Measurements from ENCODE around the gene SMYD4. TPM values are rescaled to one million over a fixed set of nuclear protein-coding genes. Genes with fewer than 3 reads are reported as not detected.

SMYD4 gene
- total RNA-seq, 1 donor from 2014 or later: 7.8 TPM

DNA sequence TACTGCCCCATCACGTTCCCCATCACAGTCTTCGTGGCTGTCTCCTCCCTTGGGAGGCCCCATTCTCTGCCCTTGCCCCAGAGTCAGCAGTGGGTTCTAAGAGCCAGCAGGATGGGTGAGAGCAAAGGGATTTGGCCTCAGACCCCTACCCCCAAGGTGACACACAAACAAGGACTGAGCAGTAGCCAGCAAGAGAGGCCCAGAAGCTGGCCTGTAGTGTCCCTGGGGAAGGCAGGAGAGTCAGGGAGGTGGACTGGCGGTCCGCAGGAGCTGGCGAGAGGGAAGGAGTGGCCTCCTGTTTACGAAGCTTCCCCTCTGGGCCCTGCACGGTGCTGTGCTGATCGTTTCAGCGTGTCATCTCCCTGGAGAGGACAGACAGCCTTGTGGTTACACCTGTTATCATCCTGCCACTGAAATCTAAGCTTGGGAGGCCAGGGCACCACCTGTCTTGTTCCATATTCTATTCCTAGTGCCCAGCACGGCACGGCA, 96.8 kb downstream of the SMYD4 start:
- Histone ChIP-seq H3K27me3 (ENCODE audit: control insufficient read depth, insufficient read depth, low read length) (no peaks in the 10 kb centered on the region), H3K4me3 (ENCODE audit: low read depth, low read length) (no peak overlapping the region), H3K36me3 (ENCODE audit: control insufficient read depth, insufficient read depth, low read length) (no peaks in the 10 kb centered on the region)
- TF ChIP-seq, protein P1, sequence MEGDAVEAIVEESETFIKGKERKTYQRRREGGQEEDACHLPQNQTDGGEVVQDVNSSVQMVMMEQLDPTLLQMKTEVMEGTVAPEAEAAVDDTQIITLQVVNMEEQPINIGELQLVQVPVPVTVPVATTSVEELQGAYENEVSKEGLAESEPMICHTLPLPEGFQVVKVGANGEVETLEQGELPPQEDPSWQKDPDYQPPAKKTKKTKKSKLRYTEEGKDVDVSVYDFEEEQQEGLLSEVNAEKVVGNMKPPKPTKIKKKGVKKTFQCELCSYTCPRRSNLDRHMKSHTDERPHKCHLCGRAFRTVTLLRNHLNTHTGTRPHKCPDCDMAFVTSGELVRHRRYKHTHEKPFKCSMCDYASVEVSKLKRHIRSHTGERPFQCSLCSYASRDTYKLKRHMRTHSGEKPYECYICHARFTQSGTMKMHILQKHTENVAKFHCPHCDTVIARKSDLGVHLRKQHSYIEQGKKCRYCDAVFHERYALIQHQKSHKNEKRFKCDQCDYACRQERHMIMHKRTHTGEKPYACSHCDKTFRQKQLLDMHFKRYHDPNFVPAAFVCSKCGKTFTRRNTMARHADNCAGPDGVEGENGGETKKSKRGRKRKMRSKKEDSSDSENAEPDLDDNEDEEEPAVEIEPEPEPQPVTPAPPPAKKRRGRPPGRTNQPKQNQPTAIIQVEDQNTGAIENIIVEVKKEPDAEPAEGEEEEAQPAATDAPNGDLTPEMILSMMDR (IDR thresholded peaks at IDR 0.05; ENCODE audit: insufficient read depth, low read length, poor library complexity, severe bottlenecking): no peak
- no peak for DNase-seq (ENCODE audit: low read depth)

DNA sequence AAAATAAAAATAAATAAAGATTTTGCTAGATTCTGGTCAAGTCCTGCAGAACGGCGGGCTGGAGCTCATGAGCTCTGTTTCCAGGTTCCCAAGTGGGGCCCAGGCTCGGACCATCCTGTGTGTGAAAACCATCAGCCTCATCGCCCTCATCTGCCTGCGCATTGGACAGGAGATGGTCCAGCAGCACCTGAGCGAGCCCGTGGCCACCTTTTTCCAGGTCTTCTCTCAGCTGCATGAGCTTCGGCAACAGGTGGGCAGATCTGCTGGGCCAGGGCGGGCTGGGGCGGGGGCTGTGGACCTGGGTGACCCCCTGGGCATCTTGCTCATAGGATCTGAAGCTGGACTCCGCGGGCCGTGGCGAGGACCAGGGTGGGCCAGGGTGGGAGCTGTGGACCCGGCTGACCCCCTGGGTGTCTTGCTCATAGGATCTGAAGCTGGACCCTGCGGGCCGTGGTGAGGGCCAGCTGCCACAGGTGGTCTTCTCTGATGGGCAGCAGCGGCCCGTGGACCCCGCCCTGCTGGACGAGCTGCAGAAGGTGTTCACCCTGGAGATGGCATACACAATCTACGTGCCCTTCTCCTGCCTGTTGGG, 97.4 kb downstream of the SMYD4 start:
- Histone ChIP-seq H3K4me3 (ENCODE audit: low read depth, low read length) (no peak overlapping the region), H3K36me3 (ENCODE audit: control insufficient read depth, insufficient read depth, low read length) (no peaks in the 10 kb centered on the region), H3K27me3 (ENCODE audit: control insufficient read depth, insufficient read depth, low read length) (no peaks in the 10 kb centered on the region)
- no peak for DNase-seq (ENCODE audit: low read depth)
- TF ChIP-seq, protein P1 (IDR thresholded peaks at IDR 0.05; ENCODE audit: insufficient read depth, low read length, poor library complexity, severe bottlenecking): no peak

DNA sequence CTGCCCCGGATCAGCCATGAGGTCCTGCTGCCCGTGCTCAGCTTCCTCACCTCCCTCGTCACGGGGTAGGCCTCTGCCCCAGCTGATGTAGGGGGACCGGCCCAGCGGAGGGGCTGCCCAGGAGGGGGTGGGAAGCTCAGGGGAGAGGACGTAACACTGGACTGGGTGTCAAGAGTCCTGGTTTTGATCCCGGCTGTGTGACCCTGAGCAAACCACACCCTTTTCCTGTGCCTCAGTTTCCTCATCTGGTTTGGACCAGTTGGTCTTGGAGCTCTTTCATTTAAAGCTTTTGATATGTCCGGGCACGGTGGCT, 98.6 kb downstream of the SMYD4 start:
- H3K4me3 ChIP-seq (ENCODE audit: low read depth, low read length): no peak overlapping the region
- H3K36me3 ChIP-seq (ENCODE audit: control insufficient read depth, insufficient read depth, low read length): no peaks in the 10 kb centered on the region

GRCh38 chr17:1730326-1731193, 99.1 kb downstream of the SMYD4 start:
- TF ChIP-seq, protein P1 (IDR thresholded peaks at IDR 0.05; ENCODE audit: insufficient read depth, low read length, poor library complexity, severe bottlenecking): no peak
- Histone ChIP-seq H3K27me3 (ENCODE audit: control insufficient read depth, insufficient read depth, low read length) (no peaks in the 10 kb centered on the region), H3K36me3 (ENCODE audit: control insufficient read depth, insufficient read depth, low read length) (no peaks in the 10 kb centered on the region), H3K4me3 (ENCODE audit: low read depth, low read length) (no peak overlapping the region)
- no peak for DNase-seq (ENCODE audit: low read depth)

More for the DNA sequence above, 98.6 kb downstream of the SMYD4 start:
- no peak for DNase-seq (ENCODE audit: low read depth)
- H3K27me3 ChIP-seq (ENCODE audit: control insufficient read depth, insufficient read depth, low read length): no peaks in the 10 kb centered on the region
- TF ChIP-seq, protein P1 (IDR thresholded peaks at IDR 0.05; ENCODE audit: insufficient read depth, low read length, poor library complexity, severe bottlenecking): no peak

DNA sequence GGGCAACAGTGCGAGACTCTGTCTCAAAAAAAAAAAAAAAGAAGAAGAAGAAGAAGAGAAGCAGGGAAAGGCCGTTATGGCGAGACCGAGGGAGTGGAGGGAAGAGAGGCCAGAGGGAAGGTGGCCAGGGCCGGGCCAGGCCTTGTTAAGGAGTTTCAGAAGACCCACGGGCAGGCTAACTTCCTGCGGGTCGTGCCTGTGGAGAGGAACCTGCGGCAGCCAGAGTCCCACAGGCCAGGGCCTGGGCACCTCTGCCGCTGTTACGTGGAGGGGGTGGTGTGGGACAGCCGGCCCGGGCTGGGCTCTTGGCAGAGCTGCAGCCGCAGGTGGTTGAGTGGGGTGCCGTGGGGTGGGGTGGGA, 99.8 kb downstream of the SMYD4 start:
- DNase-seq (ENCODE audit: low read depth): no peak
- Histone ChIP-seq H3K36me3 (ENCODE audit: control insufficient read depth, insufficient read depth, low read length) (no peaks in the 10 kb centered on the region), H3K4me3 (ENCODE audit: low read depth, low read length) (no peak overlapping the region), H3K27me3 (ENCODE audit: control insufficient read depth, insufficient read depth, low read length) (no peaks in the 10 kb centered on the region)
- TF ChIP-seq, protein P1 (IDR thresholded peaks at IDR 0.05; ENCODE audit: insufficient read depth, low read length, poor library complexity, severe bottlenecking): no peak

Other genes starting within 250 kb of the SMYD4 start
- gene SLC43A2, start 201.1 kb downstream of the SMYD4 start, total RNA-seq: 9.1 and 15.5 TPM in 2 replicates
- 34.9 and 41.0 TPM in 2 replicates for gene SCARF1, start 184.2 kb downstream of the SMYD4 start, total RNA-seq
- gene RILP, start 180.0 kb downstream of the SMYD4 start, total RNA-seq: 7.9 and 12.8 TPM in 2 replicates
- gene PRPF8, start 145.0 kb downstream of the SMYD4 start, total RNA-seq: 185 and 220 TPM in 2 replicates
- gene TLCD2, start 119.5 kb downstream of the SMYD4 start, total RNA-seq: 1.8 and 1.9 TPM in 2 replicates
- 35.5 and 43.7 TPM in 2 replicates for gene WDR81, start 105.2 kb downstream of the SMYD4 start, total RNA-seq
- gene SERPINF2, start 87.0 kb downstream of the SMYD4 start, total RNA-seq: 1.2 and 1.4 TPM in 2 replicates
- gene SERPINF1, start 67.8 kb downstream of the SMYD4 start, total RNA-seq: 12.7 and 16.1 TPM in 2 replicates
- 22.0 and 30.3 TPM in 2 replicates for gene RPA1, start 103 bp upstream of the SMYD4 start, total RNA-seq
- gene RTN4RL1, start 195.4 kb upstream of the SMYD4 start, total RNA-seq: 0.14 TPM in 1 of 2 replicates, not detected in the other
- 24.0 and 29.5 TPM in 2 replicates for gene DPH1, start 200.3 kb upstream of the SMYD4 start, total RNA-seq
- gene OVCA2, start 212.1 kb upstream of the SMYD4 start, total RNA-seq: 88.2 and 100 TPM in 2 replicates
- 8.8 and 11.9 TPM in 2 replicates for gene HIC1, start 225.2 kb upstream of the SMYD4 start, total RNA-seq